CD14-positive monocyte (primary cell): ENCODE data around the gene IGSF22. TPM values are rescaled to one million over a fixed set of nuclear protein-coding genes. Genes with fewer than 3 reads are reported as not detected.
A peak's percentile ranks its signal among the peaks of the same experiment; 100 is the strongest.

ENCODE experiments used
- DNase-seq, 3 donors: peaks; one replicate each; pipeline ENCODE4 v3.0.0-alpha.2; 2011 to 2022
- H2AFZ ChIP-seq: 2 replicates; pipeline ENCODE4 v1.6.0; 2012; ENCODE audit warnings: mild to moderate bottlenecking, low read depth, low read length, inconsistent platforms; ENCODE audit not compliant: insufficient read depth, poor library complexity, severe bottlenecking
- H3K27ac ChIP-seq, 2 donors: 1 replicate in 1 of 2; 2 replicates in 1 of 2; pipeline ENCODE4 v1.5.1; 2012 to 2013; ENCODE audit warnings: low read length in 2 of 2, control low read depth in 1 of 2, inconsistent platforms in 1 of 2, low read depth in 1 of 2, mild to moderate bottlenecking in 1 of 2
- H3K27me3 ChIP-seq, 2 donors: one replicate each; pipeline versions ENCODE4 v1.6.0 to v1.6.1; 2011 to 2013; ENCODE audit warnings: low read length in 2 of 2; ENCODE audit not compliant: control insufficient read depth in 2 of 2, insufficient read depth in 2 of 2
- H3K36me3 ChIP-seq, 2 donors: replicated peaks in 1 of 2; 1 replicate in 1 of 2; 2 replicates in 1 of 2; pipeline versions ENCODE4 v1.5.1 to v1.6.1; 2012 to 2013; ENCODE audit warnings: low read length in 2 of 2, control low read depth in 1 of 2, inconsistent platforms in 1 of 2, mild to moderate bottlenecking in 1 of 2; ENCODE audit not compliant: insufficient read depth in 2 of 2, control insufficient read depth in 1 of 2
- H3K4me1 ChIP-seq, 2 donors: 1 replicate in 1 of 2; 2 replicates in 1 of 2; pipeline versions ENCODE4 v1.5.1 to v1.6.1; 2012 to 2013; ENCODE audit warnings: low read length in 2 of 2, control low read depth in 1 of 2, inconsistent platforms in 1 of 2, mild to moderate bottlenecking in 1 of 2, moderate library complexity in 1 of 2; ENCODE audit not compliant: insufficient read depth in 2 of 2, control insufficient read depth in 1 of 2
- H3K4me2 ChIP-seq: replicated peaks from 2 replicates; pipeline ENCODE3; 2012; ENCODE audit warnings: low read length, moderate library complexity, mild to moderate bottlenecking; ENCODE audit not compliant: poor library complexity, severe bottlenecking; ENCODE audit errors: extremely low read depth
- H3K4me3 ChIP-seq, 3 experiments: fragments of 200-600 bp in 1 of 3; sonication (generic) in 1 of 3; replicated peaks in 1 of 3; 1 replicate in 2 of 3; 2 replicates in 1 of 3; pipeline ENCODE4 v1.5.1; 2011 to 2013; ENCODE audit warnings: low read length in 3 of 3, mild to moderate bottlenecking in 3 of 3, control low read depth in 2 of 3, low read depth in 2 of 3, inconsistent platforms in 1 of 3, moderate library complexity in 1 of 3
- H3K79me2 ChIP-seq: 2 replicates; pipeline ENCODE4 v1.6.0; 2012; ENCODE audit warnings: mild to moderate bottlenecking, control low read depth, inconsistent platforms, low read length, moderate library complexity; ENCODE audit not compliant: insufficient read depth
- H3K9ac ChIP-seq: 2 replicates; pipeline ENCODE4 v1.6.0; 2017; ENCODE audit warnings: low read length, mild to moderate bottlenecking; ENCODE audit not compliant: insufficient read depth, poor library complexity, severe bottlenecking
- H3K9me3 ChIP-seq, 2 donors: replicated peaks in 1 of 2; 1 replicate in 1 of 2; 2 replicates in 1 of 2; pipeline versions ENCODE4 v1.5.1 to v1.6.1; 2012 to 2013; ENCODE audit warnings: low read length in 2 of 2, control low read depth in 1 of 2; ENCODE audit not compliant: control insufficient read depth in 1 of 2, insufficient read depth in 1 of 2
- H4K20me1 ChIP-seq: 2 replicates; pipeline ENCODE4 v1.6.0; 2012; ENCODE audit warnings: mild to moderate bottlenecking, low read length, control low read depth, moderate library complexity; ENCODE audit not compliant: insufficient read depth
- H3K27ac Mint-ChIP-seq, 7 donors: one replicate each; pipeline ENCODE4 v1.8.0; 2020; ENCODE audit warnings: mild to moderate bottlenecking in 7 of 7, mixed read lengths in 7 of 7, moderate library complexity in 6 of 7, inconsistent platforms in 2 of 7
- H3K27me3 Mint-ChIP-seq, 3 donors: one replicate each; pipeline ENCODE4 v1.8.0; 2021 to 2022; ENCODE audit warnings: low read depth in 3 of 3, mild to moderate bottlenecking in 3 of 3, mixed read lengths in 3 of 3, moderate library complexity in 3 of 3, inconsistent platforms in 1 of 3
- H3K36me3 Mint-ChIP-seq, 2 donors: one replicate each; pipeline ENCODE4 v1.8.0; 2020; ENCODE audit warnings: mixed read lengths in 2 of 2, inconsistent platforms in 1 of 2, mild to moderate bottlenecking in 1 of 2
- H3K4me1 Mint-ChIP-seq: one replicate; pipeline ENCODE4 v1.8.0; 2020; ENCODE audit warnings: mild to moderate bottlenecking, mixed read lengths
- H3K4me3 Mint-ChIP-seq, 2 donors: one replicate each; pipeline ENCODE4 v1.8.0; 2020; ENCODE audit warnings: mild to moderate bottlenecking in 2 of 2, mixed read lengths in 2 of 2, moderate library complexity in 1 of 2
- H3K9me3 Mint-ChIP-seq, 7 donors: one replicate each; pipeline ENCODE4 v1.8.0; 2020 to 2022; ENCODE audit warnings: mixed read lengths in 7 of 7, mild to moderate bottlenecking in 6 of 7, moderate library complexity in 6 of 7, inconsistent platforms in 2 of 7
- WGBS: methylation state at CpG from one replicate; pipeline ENCODE4 v1.1.5; 2013; ENCODE audit warnings: missing lambda C conversion rate; ENCODE audit not compliant: insufficient coverage; 5-methylcytosine and 5-hydroxymethylcytosine counted together
- intact Hi-C, 2 donors: fragments of 100-400 bp; cut with micrococcal nuclease; formaldehyde crosslinking; loops; one replicate each; pipeline versions ENCODE4 v1.15.0 to v1.15.1; 2023
- polyA plus RNA-seq, 3 donors: library from polyadenylated mRNA; depleted of rRNA in 1 of 3; unstranded in 2 of 3; stranded (reverse) in 1 of 3; fragments of 300-500 nt in 2 of 3; fragments of >200 nt in 1 of 3; fragmentation: Illumina TruSeq in 2 of 3; gene quantifications; 1 replicate in 2 of 3; 2 replicates in 1 of 3; pipeline ENCODE4 v1.2.3, GENCODE V29; 2012 to 2021
- TF ChIP-seq, protein P1 (sequence below): fragments of 200-600 bp; IDR thresholded peaks from one replicate; pipeline ENCODE4 v1.8.0; 2022; ENCODE audit warnings: antibody characterized with exemption, mild to moderate bottlenecking

IGSF22 gene
- polyA plus RNA-seq, 3 donors = not detected

GRCh38 chr11:18731441-18731840 lies 5.5 kb upstream of the IGSF22 start:
- intact Hi-C loops = loop anchor here in 1 of 2 donors (5.0 kb wide), 1 partner anchor 614 kb away; no protein-coding TSS in a partner anchor
- WGBS = 83% methylated on average over 1 of the region's 2 CpGs
- H3K4me1 Mint-ChIP-seq = peaks cover 4% of the 10 kb centered on the region

GRCh38 chr11:18730020-18730419 lies 4.0 kb upstream of the IGSF22 start:
- H2AFZ ChIP-seq = no peak overlapping the region
- H3K9ac ChIP-seq = no peak overlapping the region
- H3K27ac ChIP-seq = no peak overlapping the region
- WGBS = 96% methylated on average over 8 of the region's 9 CpGs
- TF ChIP-seq, protein P1, sequence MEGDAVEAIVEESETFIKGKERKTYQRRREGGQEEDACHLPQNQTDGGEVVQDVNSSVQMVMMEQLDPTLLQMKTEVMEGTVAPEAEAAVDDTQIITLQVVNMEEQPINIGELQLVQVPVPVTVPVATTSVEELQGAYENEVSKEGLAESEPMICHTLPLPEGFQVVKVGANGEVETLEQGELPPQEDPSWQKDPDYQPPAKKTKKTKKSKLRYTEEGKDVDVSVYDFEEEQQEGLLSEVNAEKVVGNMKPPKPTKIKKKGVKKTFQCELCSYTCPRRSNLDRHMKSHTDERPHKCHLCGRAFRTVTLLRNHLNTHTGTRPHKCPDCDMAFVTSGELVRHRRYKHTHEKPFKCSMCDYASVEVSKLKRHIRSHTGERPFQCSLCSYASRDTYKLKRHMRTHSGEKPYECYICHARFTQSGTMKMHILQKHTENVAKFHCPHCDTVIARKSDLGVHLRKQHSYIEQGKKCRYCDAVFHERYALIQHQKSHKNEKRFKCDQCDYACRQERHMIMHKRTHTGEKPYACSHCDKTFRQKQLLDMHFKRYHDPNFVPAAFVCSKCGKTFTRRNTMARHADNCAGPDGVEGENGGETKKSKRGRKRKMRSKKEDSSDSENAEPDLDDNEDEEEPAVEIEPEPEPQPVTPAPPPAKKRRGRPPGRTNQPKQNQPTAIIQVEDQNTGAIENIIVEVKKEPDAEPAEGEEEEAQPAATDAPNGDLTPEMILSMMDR = no peak
- H3K79me2 ChIP-seq = no peaks in the 10 kb centered on the region
- H3K4me3 Mint-ChIP-seq = no peak overlapping the region
- intact Hi-C loops = loop anchor here in 1 of 2 donors (5.0 kb wide), 1 partner anchor 613 kb away; no protein-coding TSS in a partner anchor
- H4K20me1 ChIP-seq = no peaks in the 10 kb centered on the region
- no peaks in the 10 kb centered on the region for H3K36me3 ChIP-seq
- H3K4me1 ChIP-seq = no peaks in the 10 kb centered on the region
- H3K4me2 ChIP-seq = no peak overlapping the region
- H3K4me3 ChIP-seq = no peak overlapping the region
- H3K27me3 Mint-ChIP-seq = peaks cover 0 to 3% (median 0%) of the 10 kb centered on the region in 3 donors
- no peaks in the 10 kb centered on the region for H3K9me3 Mint-ChIP-seq
- H3K36me3 Mint-ChIP-seq = no peaks in the 10 kb centered on the region
- DNase-seq = no peak
- H3K27me3 ChIP-seq = no peaks in the 10 kb centered on the region
- peaks cover 4% of the 10 kb centered on the region for H3K4me1 Mint-ChIP-seq
- no peak overlapping the region for H3K27ac Mint-ChIP-seq
- no peaks in the 10 kb centered on the region for H3K9me3 ChIP-seq

More at GRCh38 chr11:18731441-18731840, 5.5 kb upstream of the IGSF22 start:
- Histone ChIP-seq H3K9ac (no peak overlapping the region), H3K4me3 (no peak overlapping the region), H3K36me3 (no peaks in the 10 kb centered on the region), H2AFZ (peak overlapping the region; percentile 32), H3K79me2 (no peaks in the 10 kb centered on the region), H3K4me1 (no peaks in the 10 kb centered on the region), H3K4me2 (no peak overlapping the region), H3K27me3 (no peaks in the 10 kb centered on the region), H3K27ac (no peak overlapping the region), H3K9me3 (no peaks in the 10 kb centered on the region), H4K20me1 (no peaks in the 10 kb centered on the region)
- H3K4me3 Mint-ChIP-seq = no peak overlapping the region
- no peaks in the 10 kb centered on the region for H3K36me3 Mint-ChIP-seq
- no peak overlapping the region for H3K27ac Mint-ChIP-seq
- no peaks in the 10 kb centered on the region for H3K9me3 Mint-ChIP-seq
- no peak for DNase-seq
- TF ChIP-seq, protein P1 = no peak
- H3K27me3 Mint-ChIP-seq = peaks cover 0 to 7% (median 2%) of the 10 kb centered on the region in 3 donors
